Testis (tissue), 3 donors: ENCODE data around the gene CORO2B. TPM values are rescaled to one million over a fixed set of nuclear protein-coding genes. Genes with fewer than 3 reads are reported as not detected.

Source experiments
- DNase-seq: peaks from one replicate; pipeline ENCODE4 v3.0.0-alpha.2; 2019
- H3K27ac ChIP-seq, 2 donors: fragments of 200-600 bp; sonication (generic); one replicate each; pipeline ENCODE4 v1.5.1; 2019
- H3K27me3 ChIP-seq: fragments of 200-600 bp; sonication (generic); one replicate; pipeline ENCODE4 v1.5.1; 2019
- H3K36me3 ChIP-seq: fragments of 200-600 bp; sonication (generic); one replicate; pipeline ENCODE4 v1.5.1; 2017; ENCODE audit warnings: low read depth; ENCODE audit errors: missing control alignments
- H3K4me1 ChIP-seq: fragments of 200-600 bp; sonication (generic); one replicate; pipeline ENCODE4 v1.5.1; 2019
- H3K4me3 ChIP-seq, 2 donors: fragments of 200-600 bp; sonication (generic); one replicate each; pipeline ENCODE4 v1.5.1; 2017 to 2019
- H3K9me3 ChIP-seq: fragments of 200-600 bp; sonication (generic); one replicate; pipeline ENCODE4 v1.5.1; 2017
- POLR2A ChIP-seq: fragments of 450-650 bp; IDR thresholded peaks from one replicate; pipeline ENCODE4 v1.6.1; 2017; ENCODE audit warnings: antibody characterized with exemption, mild to moderate bottlenecking, moderate library complexity
- WGBS, 2 donors: methylation state at CpG; one replicate each; pipeline ENCODE4 v1.1.5; 2018; 5-methylcytosine and 5-hydroxymethylcytosine counted together
- intact Hi-C: fragments of 100-400 bp; cut with DNase I; formaldehyde crosslinking; loops from one replicate; pipeline ENCODE4 v1.15.1; 2023; ENCODE audit warnings: low total_unique reads
- polyA plus RNA-seq: library from polyadenylated mRNA; stranded (reverse); fragments of 350-450 nt; fragmentation: Illumina TruSeq; extraction: RNeasy Lipid Tissue Mini Kit (QIAGEN cat#74804); gene quantifications from one replicate; pipeline ENCODE4 v1.2.3, GENCODE V29; 2014; ENCODE audit warnings: low read depth, low replicate concordance; ENCODE audit not compliant: insufficient read depth
- total RNA-seq, 2 donors: library from RNA; depleted of rRNA; stranded (reverse); fragments of >200 nt; gene quantifications; one replicate each; pipeline ENCODE4 v1.2.3, GENCODE V29; 2016
- TF ChIP-seq, protein P1 (sequence below), 3 experiments: fragments of 450-650 bp in 2 of 3; fragments of 200-600 bp in 1 of 3; sonication (generic) in 1 of 3; IDR thresholded peaks; one replicate each; pipeline ENCODE4 v1.5.1; 2016 to 2019; ENCODE audit warnings: antibody characterized with exemption in 3 of 3, mild to moderate bottlenecking in 2 of 3, moderate library complexity in 1 of 3

The CORO2B gene
- total and polyA plus RNA-seq, 3 donors from 2014 or later: 1.4 to 4.3 (median 2.2) TPM

GRCh38 chr15:68739390-68740080 lies 160.7 kb downstream of the CORO2B start:
- DNase-seq: no peak
- Histone ChIP-seq H3K27ac (no peak overlapping the region), H3K4me1 (no peaks in the 10 kb centered on the region), H3K36me3 (no peaks in the 10 kb centered on the region), H3K9me3 (no peaks in the 10 kb centered on the region), H3K4me3 (no peak overlapping the region), H3K27me3 (no peaks in the 10 kb centered on the region)
- TF ChIP-seq POLR2A: no peak
- TF ChIP-seq, protein P1, sequence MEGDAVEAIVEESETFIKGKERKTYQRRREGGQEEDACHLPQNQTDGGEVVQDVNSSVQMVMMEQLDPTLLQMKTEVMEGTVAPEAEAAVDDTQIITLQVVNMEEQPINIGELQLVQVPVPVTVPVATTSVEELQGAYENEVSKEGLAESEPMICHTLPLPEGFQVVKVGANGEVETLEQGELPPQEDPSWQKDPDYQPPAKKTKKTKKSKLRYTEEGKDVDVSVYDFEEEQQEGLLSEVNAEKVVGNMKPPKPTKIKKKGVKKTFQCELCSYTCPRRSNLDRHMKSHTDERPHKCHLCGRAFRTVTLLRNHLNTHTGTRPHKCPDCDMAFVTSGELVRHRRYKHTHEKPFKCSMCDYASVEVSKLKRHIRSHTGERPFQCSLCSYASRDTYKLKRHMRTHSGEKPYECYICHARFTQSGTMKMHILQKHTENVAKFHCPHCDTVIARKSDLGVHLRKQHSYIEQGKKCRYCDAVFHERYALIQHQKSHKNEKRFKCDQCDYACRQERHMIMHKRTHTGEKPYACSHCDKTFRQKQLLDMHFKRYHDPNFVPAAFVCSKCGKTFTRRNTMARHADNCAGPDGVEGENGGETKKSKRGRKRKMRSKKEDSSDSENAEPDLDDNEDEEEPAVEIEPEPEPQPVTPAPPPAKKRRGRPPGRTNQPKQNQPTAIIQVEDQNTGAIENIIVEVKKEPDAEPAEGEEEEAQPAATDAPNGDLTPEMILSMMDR (IDR thresholded peaks at IDR 0.05): no peak
- WGBS, 2 donors: 79 to 80% methylated on average over 6 of the region's 6 CpGs
- intact Hi-C loops: no loop called here

DNA sequence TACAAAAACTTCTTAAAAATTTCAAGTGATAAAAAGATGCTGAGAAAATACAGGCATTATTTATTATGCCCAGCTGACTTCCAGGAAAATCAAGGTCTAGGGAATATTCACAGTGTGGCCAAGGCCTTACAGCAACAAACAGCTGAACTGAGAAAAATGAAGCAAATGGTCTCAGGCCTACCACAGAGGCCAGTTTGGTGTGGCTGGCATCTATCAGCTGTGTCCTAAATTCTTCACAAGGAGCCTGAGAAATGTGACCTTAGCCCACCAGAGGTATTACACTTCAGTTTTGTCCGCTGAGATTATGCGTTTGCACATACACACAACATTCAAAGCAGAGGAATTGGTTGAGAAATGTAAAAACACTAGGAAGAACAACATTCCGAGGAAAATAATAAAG lies 164.5 kb downstream of the CORO2B start:
- no peaks in the 10 kb centered on the region for H3K9me3 ChIP-seq
- intact Hi-C loops: no loop called here
- no peak overlapping the region for H3K27ac ChIP-seq
- no peaks in the 10 kb centered on the region for H3K36me3 ChIP-seq
- 75 to 76% methylated on average over 3 of the region's 3 CpGs for WGBS, 2 donors
- no peaks in the 10 kb centered on the region for H3K27me3 ChIP-seq
- DNase-seq: no peak
- H3K4me3 ChIP-seq: no peak overlapping the region
- H3K4me1 ChIP-seq: no peaks in the 10 kb centered on the region
- TF ChIP-seq POLR2A: no peak
- TF ChIP-seq, protein P1 (IDR thresholded peaks at IDR 0.05): no peak

- H3K27ac ChIP-seq: no peak overlapping the region
- no peak for DNase-seq
- no peaks in the 10 kb centered on the region for H3K36me3 ChIP-seq
- 76 to 79% methylated on average over 7 of the region's 7 CpGs for WGBS, 2 donors
- intact Hi-C loops: no loop called here
- no peaks in the 10 kb centered on the region for H3K4me1 ChIP-seq
- H3K9me3 ChIP-seq: no peaks in the 10 kb centered on the region
- no peak overlapping the region for H3K4me3 ChIP-seq
- no peaks in the 10 kb centered on the region for H3K27me3 ChIP-seq
- TF ChIP-seq POLR2A: no peak
- TF ChIP-seq, protein P1 (IDR thresholded peaks at IDR 0.05): no peak
These were observed 170.6 kb downstream of the CORO2B start for GRCh38 chr15:68749365-68749764.

DNA sequence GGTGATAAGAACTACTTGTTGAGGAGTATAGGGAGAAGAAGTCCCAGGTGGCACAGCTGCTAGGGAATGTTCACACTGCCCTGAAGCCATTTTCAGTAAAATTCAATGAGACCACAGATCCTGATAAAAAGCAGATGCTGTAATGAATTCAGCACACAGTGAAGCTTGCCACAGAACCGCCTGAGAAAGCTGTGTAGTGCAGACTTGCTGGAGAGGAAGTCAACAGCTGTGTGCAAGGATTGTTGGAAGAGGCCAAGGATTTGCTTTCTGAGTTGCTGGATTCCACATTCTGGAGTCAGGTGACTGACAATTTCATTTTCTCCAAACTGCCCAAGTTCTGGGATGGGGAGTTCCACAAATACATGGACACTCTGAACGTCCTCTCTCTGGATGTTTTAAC lies 171.0 kb downstream of the CORO2B start:
- 45 to 53% methylated on average over 1 to 2 of the region's 2 CpGs for WGBS, 2 donors
- H3K27me3 ChIP-seq: no peaks in the 10 kb centered on the region
- no peak overlapping the region for H3K27ac ChIP-seq
- no peak overlapping the region for H3K4me3 ChIP-seq
- no peaks in the 10 kb centered on the region for H3K4me1 ChIP-seq
- no peaks in the 10 kb centered on the region for H3K36me3 ChIP-seq
- TF ChIP-seq, protein P1 (IDR thresholded peaks at IDR 0.05): no peak
- no peak for TF ChIP-seq POLR2A
- DNase-seq: no peak
- intact Hi-C loops: no loop called here
- H3K9me3 ChIP-seq: no peaks in the 10 kb centered on the region

DNA sequence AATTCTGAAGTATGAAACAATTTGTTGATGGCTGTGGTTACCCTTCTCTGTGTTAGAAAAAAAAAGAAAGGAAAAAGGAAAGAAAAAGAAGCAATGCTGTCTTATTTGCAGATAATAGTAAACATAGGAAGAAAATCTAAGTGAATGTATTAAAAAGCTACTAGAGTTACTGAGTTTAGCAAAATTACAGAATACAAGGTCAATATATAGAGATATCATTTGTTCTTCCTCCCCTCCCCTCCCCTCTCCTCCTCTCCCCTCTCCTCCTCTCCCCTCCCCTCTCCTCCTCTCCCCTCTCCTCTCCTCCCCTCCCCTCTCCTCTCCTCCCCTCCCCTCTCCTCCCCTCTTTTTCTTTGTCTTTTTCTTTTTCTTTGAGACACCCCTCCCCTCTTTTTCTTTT lies 172.8 kb downstream of the CORO2B start:
- H3K9me3 ChIP-seq: no peaks in the 10 kb centered on the region

More for the DNA sequence above, 172.8 kb downstream of the CORO2B start:
- TF ChIP-seq, protein P1 (IDR thresholded peaks at IDR 0.05): no peak
- no peak for TF ChIP-seq POLR2A
- H3K27ac ChIP-seq: no peak overlapping the region
- H3K4me1 ChIP-seq: no peaks in the 10 kb centered on the region
- no peak overlapping the region for H3K4me3 ChIP-seq
- no peaks in the 10 kb centered on the region for H3K27me3 ChIP-seq
- no peaks in the 10 kb centered on the region for H3K36me3 ChIP-seq
- no peak for DNase-seq
- intact Hi-C loops: no loop called here
